ENCODE results near the gene SEM1. TPM values are rescaled to one million over a fixed set of nuclear protein-coding genes. Genes with fewer than 3 reads are reported as not detected.

The SEM1 gene
- polyA plus RNA-seq, 1 donor (not counting 4 experiments of a cell fraction or from before 2014, with no cell fraction given) = 180 TPM

DNA sequence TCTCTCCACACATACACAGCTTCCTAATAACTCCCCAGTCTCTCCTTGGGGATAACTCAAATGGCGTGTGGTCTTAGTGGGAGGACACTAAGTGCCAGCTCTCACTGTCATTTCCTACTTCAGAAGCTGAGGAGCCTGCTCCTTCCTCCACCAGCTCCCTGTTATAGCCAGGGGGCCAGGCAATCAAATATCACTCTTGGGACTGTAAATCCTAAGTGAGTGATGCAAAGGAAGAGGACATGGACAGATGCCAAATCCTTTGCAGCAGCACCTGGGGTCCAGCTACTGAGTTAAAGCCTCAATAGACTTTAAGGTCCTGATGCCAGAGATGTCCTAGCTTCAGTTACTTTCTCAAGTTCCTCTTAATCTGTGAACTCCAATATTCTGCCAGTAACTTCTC lies 34.1 kb downstream of the SEM1 start:
- no peak for DNase-seq (ENCODE audit: low read depth, low spot score)
- no peak for FAIRE-seq

DNA sequence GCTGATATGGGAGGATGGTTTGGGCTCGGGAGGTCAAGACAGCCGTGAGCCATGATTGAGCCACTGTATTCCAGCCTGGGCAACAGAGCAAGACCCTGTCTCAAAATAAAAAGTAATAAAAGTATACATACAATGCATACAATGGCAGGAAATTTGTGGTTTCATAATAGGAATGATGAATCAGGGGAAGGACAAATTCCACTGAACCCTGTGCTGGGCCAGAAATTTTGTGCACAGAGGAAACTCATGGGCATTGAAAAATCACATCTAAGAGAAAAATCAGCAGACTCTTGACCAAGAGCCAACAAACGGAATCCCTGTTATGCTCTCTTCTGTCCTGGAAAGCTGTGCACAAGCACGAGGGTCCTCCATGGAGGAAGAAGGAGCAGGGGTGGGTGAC lies 35.1 kb downstream of the SEM1 start:
- no peaks in the 10 kb centered on the region for H3K9me3 ChIP-seq (ENCODE audit: control insufficient read depth, low read depth, low read length)
- dilution Hi-C loops (cut with MboI; ENCODE audit: extremely low pct_ligation_motif_present, low sequenced_read_pairs) = no loop called here
- H3K4me3 ChIP-seq (ENCODE audit: control insufficient read depth in 2 of 3, extremely low read depth in 1 of 3, insufficient read depth in 2 of 3, low read depth in 1 of 3, low read length in 3 of 3) = no peak overlapping the region
- H3K79me2 ChIP-seq (ENCODE audit: control insufficient read depth, insufficient read depth, low read length) = no peaks in the 10 kb centered on the region
- no peak overlapping the region for H3K9ac ChIP-seq (ENCODE audit: control insufficient read depth, extremely low read depth, insufficient read depth, low read length)
- FAIRE-seq = no peak
- H3K4me2 ChIP-seq (ENCODE audit: control insufficient read depth, extremely low read depth, insufficient read depth, low read depth, low read length) = no peak overlapping the region
- H3K4me1 ChIP-seq (ENCODE audit: control insufficient read depth, extremely low read depth, insufficient read depth, low read length) = peaks cover 11% of the 10 kb centered on the region
- H3K27ac ChIP-seq (ENCODE audit: control insufficient read depth, insufficient read depth, low read length) = no peak overlapping the region
- H3K27me3 ChIP-seq (ENCODE audit: control insufficient read depth, extremely low read depth, insufficient read depth, low read length) = no peaks in the 10 kb centered on the region
- no peaks in the 10 kb centered on the region for H4K20me1 ChIP-seq (ENCODE audit: control insufficient read depth, extremely low read depth, insufficient read depth, low read length)
- no peak for DNase-seq (ENCODE audit: low read depth, low spot score)
- H3K36me3 ChIP-seq (ENCODE audit: control insufficient read depth in 2 of 2, extremely low read depth in 1 of 2, insufficient read depth in 2 of 2, low read length in 2 of 2) = no peaks in the 10 kb centered on the region
- no peak for TF ChIP-seq EZH2 (IDR thresholded peaks at IDR 0.05; ENCODE audit: low read length)
- TF ChIP-seq, protein P1, sequence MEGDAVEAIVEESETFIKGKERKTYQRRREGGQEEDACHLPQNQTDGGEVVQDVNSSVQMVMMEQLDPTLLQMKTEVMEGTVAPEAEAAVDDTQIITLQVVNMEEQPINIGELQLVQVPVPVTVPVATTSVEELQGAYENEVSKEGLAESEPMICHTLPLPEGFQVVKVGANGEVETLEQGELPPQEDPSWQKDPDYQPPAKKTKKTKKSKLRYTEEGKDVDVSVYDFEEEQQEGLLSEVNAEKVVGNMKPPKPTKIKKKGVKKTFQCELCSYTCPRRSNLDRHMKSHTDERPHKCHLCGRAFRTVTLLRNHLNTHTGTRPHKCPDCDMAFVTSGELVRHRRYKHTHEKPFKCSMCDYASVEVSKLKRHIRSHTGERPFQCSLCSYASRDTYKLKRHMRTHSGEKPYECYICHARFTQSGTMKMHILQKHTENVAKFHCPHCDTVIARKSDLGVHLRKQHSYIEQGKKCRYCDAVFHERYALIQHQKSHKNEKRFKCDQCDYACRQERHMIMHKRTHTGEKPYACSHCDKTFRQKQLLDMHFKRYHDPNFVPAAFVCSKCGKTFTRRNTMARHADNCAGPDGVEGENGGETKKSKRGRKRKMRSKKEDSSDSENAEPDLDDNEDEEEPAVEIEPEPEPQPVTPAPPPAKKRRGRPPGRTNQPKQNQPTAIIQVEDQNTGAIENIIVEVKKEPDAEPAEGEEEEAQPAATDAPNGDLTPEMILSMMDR (optimal IDR thresholded peaks at IDR 0.05 in 1 of 3, IDR thresholded peaks at IDR 0.05 in 1 of 3, conservative IDR thresholded peaks at IDR 0.05 in 1 of 3; ENCODE audit: extremely low read depth in 1 of 3, insufficient read depth in 2 of 3, low read length in 3 of 3) = no peak
- no peaks in the 10 kb centered on the region for H3K9me1 ChIP-seq (ENCODE audit: control insufficient read depth, extremely low read depth, insufficient read depth, low read length)
- H2AFZ ChIP-seq (ENCODE audit: control insufficient read depth, low read length) = no peak overlapping the region

More for the DNA sequence above, 34.1 kb downstream of the SEM1 start:
- TF ChIP-seq, protein P1 (optimal IDR thresholded peaks at IDR 0.05 in 1 of 3, IDR thresholded peaks at IDR 0.05 in 1 of 3, conservative IDR thresholded peaks at IDR 0.05 in 1 of 3; ENCODE audit: extremely low read depth in 1 of 3, insufficient read depth in 2 of 3, low read length in 3 of 3) = no peak
- no peak for TF ChIP-seq EZH2 (IDR thresholded peaks at IDR 0.05; ENCODE audit: low read length)
- Histone ChIP-seq H3K9me1 (ENCODE audit: control insufficient read depth, extremely low read depth, insufficient read depth, low read length) (no peaks in the 10 kb centered on the region), H3K9me3 (ENCODE audit: control insufficient read depth, low read depth, low read length) (no peaks in the 10 kb centered on the region), H3K4me1 (ENCODE audit: control insufficient read depth, extremely low read depth, insufficient read depth, low read length) (peaks cover 5% of the 10 kb centered on the region), H3K4me2 (ENCODE audit: control insufficient read depth, extremely low read depth, insufficient read depth, low read depth, low read length) (no peak overlapping the region), H3K4me3 (ENCODE audit: control insufficient read depth in 2 of 3, extremely low read depth in 1 of 3, insufficient read depth in 2 of 3, low read depth in 1 of 3, low read length in 3 of 3) (no peak overlapping the region), H3K9ac (ENCODE audit: control insufficient read depth, extremely low read depth, insufficient read depth, low read length) (no peak overlapping the region), H3K27me3 (ENCODE audit: control insufficient read depth, extremely low read depth, insufficient read depth, low read length) (no peaks in the 10 kb centered on the region), H3K79me2 (ENCODE audit: control insufficient read depth, insufficient read depth, low read length) (no peaks in the 10 kb centered on the region), H3K27ac (ENCODE audit: control insufficient read depth, insufficient read depth, low read length) (no peak overlapping the region), H4K20me1 (ENCODE audit: control insufficient read depth, extremely low read depth, insufficient read depth, low read length) (no peaks in the 10 kb centered on the region), H3K36me3 (ENCODE audit: control insufficient read depth in 2 of 2, extremely low read depth in 1 of 2, insufficient read depth in 2 of 2, low read length in 2 of 2) (no peaks in the 10 kb centered on the region), H2AFZ (ENCODE audit: control insufficient read depth, low read length) (no peak overlapping the region)
- dilution Hi-C loops (cut with MboI; ENCODE audit: extremely low pct_ligation_motif_present, low sequenced_read_pairs) = no loop called here

Measured in keratinocyte (primary cell).